ENCODE data around the gene SSPN.

SSPN gene

DNA sequence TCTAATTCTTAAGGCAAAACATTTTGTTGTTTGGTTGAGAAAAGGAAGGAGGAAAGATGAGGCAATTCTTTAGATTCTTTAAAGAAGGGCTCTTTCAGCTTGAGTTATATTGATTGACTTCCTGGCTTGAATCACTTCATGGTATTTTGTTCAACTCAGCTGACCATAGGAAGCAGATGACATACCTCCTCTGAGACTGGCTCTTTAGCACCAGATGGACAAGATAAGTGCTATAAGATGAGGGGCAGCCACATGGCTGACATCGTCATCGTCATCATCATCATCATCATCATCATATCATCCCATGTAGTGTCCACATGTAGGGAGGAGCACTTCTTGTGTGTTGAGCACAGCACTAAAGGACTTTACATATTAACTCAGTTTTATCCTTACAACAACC, 81.3 kb downstream of the SSPN start:
- Histone ChIP-seq H3F3A (ENCODE audit: insufficient read depth, low read length) (peaks cover 12% of the 10 kb centered on the region), H3K36me3 (replicated peaks; ENCODE audit: insufficient read depth, low read length) (no peaks in the 10 kb centered on the region), H3K9me2 (replicated peaks; ENCODE audit: insufficient read depth, low read length) (no peaks in the 10 kb centered on the region), H3K9ac (ENCODE audit: low read length) (no peak overlapping the region), H3K4me3 (ENCODE audit: low read length) (no peak overlapping the region), H3K27me3 (replicated peaks; ENCODE audit: insufficient read depth, low read length) (no peaks in the 10 kb centered on the region), H2AFZ (ENCODE audit: low read length) (no peak overlapping the region), H4K20me1 (ENCODE audit: insufficient read depth, low read length) (no peaks in the 10 kb centered on the region), H3K79me2 (ENCODE audit: low read length) (no peaks in the 10 kb centered on the region), H3K4me1 (ENCODE audit: low read length) (peaks cover 13% of the 10 kb centered on the region), H3K4me2 (ENCODE audit: low read depth, low read length) (no peak overlapping the region), H3K27ac (ENCODE audit: low read length) (no peak overlapping the region), H3K9me3 (replicated peaks; ENCODE audit: insufficient read depth, low read length) (no peaks in the 10 kb centered on the region)
- TF ChIP-seq CTCF (IDR thresholded peaks at IDR 0.05; ENCODE audit: low read length) (no peak), EZH2phosphoT487 (IDR thresholded peaks at IDR 0.05; ENCODE audit: low read length) (no peak), EZH2 (optimal IDR thresholded peaks at IDR 0.05; ENCODE audit: low read depth, low read length) (no peak)
- DNase-seq: no peak

GRCh38 chr12:26277506-26278246, 82.3 kb downstream of the SSPN start:
- H3K4me2 ChIP-seq (ENCODE audit: low read depth, low read length): no peak overlapping the region
- H3K27me3 ChIP-seq (replicated peaks; ENCODE audit: insufficient read depth, low read length): no peaks in the 10 kb centered on the region
- no peaks in the 10 kb centered on the region for H3K79me2 ChIP-seq (ENCODE audit: low read length)
- no peak for DNase-seq
- H3K36me3 ChIP-seq (replicated peaks; ENCODE audit: insufficient read depth, low read length): no peaks in the 10 kb centered on the region
- no peak overlapping the region for H2AFZ ChIP-seq (ENCODE audit: low read length)
- peaks cover 12% of the 10 kb centered on the region for H3F3A ChIP-seq (ENCODE audit: insufficient read depth, low read length)
- H3K4me3 ChIP-seq (ENCODE audit: low read length): no peak overlapping the region
- no peaks in the 10 kb centered on the region for H3K9me2 ChIP-seq (replicated peaks; ENCODE audit: insufficient read depth, low read length)
- TF ChIP-seq EZH2phosphoT487 (IDR thresholded peaks at IDR 0.05; ENCODE audit: low read length) (no peak), EZH2 (optimal IDR thresholded peaks at IDR 0.05; ENCODE audit: low read depth, low read length) (no peak), CTCF (IDR thresholded peaks at IDR 0.05; ENCODE audit: low read length) (no peak)
- no peak overlapping the region for H3K27ac ChIP-seq (ENCODE audit: low read length)
- H3K9ac ChIP-seq (ENCODE audit: low read length): no peak overlapping the region
- H4K20me1 ChIP-seq (ENCODE audit: insufficient read depth, low read length): no peaks in the 10 kb centered on the region
- H3K4me1 ChIP-seq (ENCODE audit: low read length): peaks cover 21% of the 10 kb centered on the region
- no peaks in the 10 kb centered on the region for H3K9me3 ChIP-seq (replicated peaks; ENCODE audit: insufficient read depth, low read length)

GRCh38 chr12:26278266-26278665, 82.9 kb downstream of the SSPN start:
- Histone ChIP-seq H3K9ac (ENCODE audit: low read length) (no peak overlapping the region), H2AFZ (ENCODE audit: low read length) (no peak overlapping the region)

More at GRCh38 chr12:26278266-26278665, 82.9 kb downstream of the SSPN start:
- Histone ChIP-seq H3K4me2 (ENCODE audit: low read depth, low read length) (no peak overlapping the region), H3K36me3 (replicated peaks; ENCODE audit: insufficient read depth, low read length) (no peaks in the 10 kb centered on the region), H3F3A (ENCODE audit: insufficient read depth, low read length) (peaks cover 12% of the 10 kb centered on the region), H4K20me1 (ENCODE audit: insufficient read depth, low read length) (no peaks in the 10 kb centered on the region), H3K9me3 (replicated peaks; ENCODE audit: insufficient read depth, low read length) (no peaks in the 10 kb centered on the region), H3K27me3 (replicated peaks; ENCODE audit: insufficient read depth, low read length) (no peaks in the 10 kb centered on the region), H3K27ac (ENCODE audit: low read length) (no peak overlapping the region), H3K79me2 (ENCODE audit: low read length) (no peaks in the 10 kb centered on the region), H3K9me2 (replicated peaks; ENCODE audit: insufficient read depth, low read length) (no peaks in the 10 kb centered on the region), H3K4me3 (ENCODE audit: low read length) (no peak overlapping the region), H3K4me1 (ENCODE audit: low read length) (peaks cover 26% of the 10 kb centered on the region)
- no peak for DNase-seq
- no peak for TF ChIP-seq EZH2phosphoT487 (IDR thresholded peaks at IDR 0.05; ENCODE audit: low read length)
- no peak for TF ChIP-seq EZH2 (optimal IDR thresholded peaks at IDR 0.05; ENCODE audit: low read depth, low read length)
- no peak for TF ChIP-seq CTCF (IDR thresholded peaks at IDR 0.05; ENCODE audit: low read length)
